ENCODE data around the gene KRTAP10-1.

Gene KRTAP10-1

GRCh38 chr21:44500111-44500510 is 39.9 kb downstream of the KRTAP10-1 start:
- no peak for DNase-seq

GRCh38 chr21:44499631-44500030 is 40.4 kb downstream of the KRTAP10-1 start:
- DNase-seq, result no peak

GRCh38 chr21:44499211-44499560 is 40.8 kb downstream of the KRTAP10-1 start:
- DNase-seq, result no peak

- no peak for DNase-seq
These were observed 41.5 kb downstream of the KRTAP10-1 start for GRCh38 chr21:44498280-44499210.

GRCh38 chr21:44497703-44498126 is 42.3 kb downstream of the KRTAP10-1 start:
- DNase-seq, result no peak

- DNase-seq, result no peak
These were observed 43.1 kb downstream of the KRTAP10-1 start for GRCh38 chr21:44496564-44497550.

GRCh38 chr21:44495611-44496563 is 44.1 kb downstream of the KRTAP10-1 start:
- DNase-seq, result no peak

GRCh38 chr21:44494956-44495355 is 45.0 kb downstream of the KRTAP10-1 start:
- no peak for DNase-seq

- no peak for DNase-seq
These were observed 45.6 kb downstream of the KRTAP10-1 start for GRCh38 chr21:44494418-44494817.

GRCh38 chr21:44492567-44493385 is 47.2 kb downstream of the KRTAP10-1 start:
- DNase-seq, result no peak

GRCh38 chr21:44490816-44491215 is 49.2 kb downstream of the KRTAP10-1 start:
- DNase-seq, result no peak

- no peak for DNase-seq
These were observed 49.6 kb downstream of the KRTAP10-1 start for GRCh38 chr21:44490405-44490804.

- DNase-seq, result no peak
These were observed 50.0 kb downstream of the KRTAP10-1 start for GRCh38 chr21:44489962-44490361.

Measured in activated CD4-positive, alpha-beta T cell treated with anti-CD3 and anti-CD28 coated beads, Interleukin-2, amount 50 U/mL, for 1 hour (primary cell).